HG03432 (cell line): ENCODE measurements around the gene ZG16B.

Experiments used
- ATAC-seq: cut with Tn5 transposase; IDR thresholded peaks from one replicate; pipeline ENCODE4 v1.9.1; 2021; ENCODE audit warnings: mild to moderate bottlenecking, moderate library complexity; ENCODE audit not compliant: unreplicated experiment

ZG16B gene

DNA sequence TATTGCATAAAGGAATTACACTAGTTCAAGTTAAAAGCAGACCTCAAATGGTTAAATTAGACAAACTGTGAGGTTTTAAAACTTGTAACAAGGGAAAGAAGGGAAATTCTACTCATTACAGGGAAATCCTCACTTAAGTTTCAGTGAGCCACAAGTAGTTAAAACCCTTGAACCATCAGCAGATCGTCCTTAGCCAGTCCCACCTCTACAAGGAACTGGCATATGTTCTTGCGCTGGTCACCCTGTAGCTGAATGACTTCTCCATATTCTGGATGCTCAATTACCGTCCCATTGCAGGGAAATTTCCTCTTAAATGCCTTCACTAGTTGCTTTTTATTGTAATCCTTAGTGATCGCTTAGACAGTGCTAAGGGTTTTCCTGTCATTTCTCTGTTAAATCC, 7.6 kb upstream of the ZG16B start:
- ATAC-seq = no peak

DNA sequence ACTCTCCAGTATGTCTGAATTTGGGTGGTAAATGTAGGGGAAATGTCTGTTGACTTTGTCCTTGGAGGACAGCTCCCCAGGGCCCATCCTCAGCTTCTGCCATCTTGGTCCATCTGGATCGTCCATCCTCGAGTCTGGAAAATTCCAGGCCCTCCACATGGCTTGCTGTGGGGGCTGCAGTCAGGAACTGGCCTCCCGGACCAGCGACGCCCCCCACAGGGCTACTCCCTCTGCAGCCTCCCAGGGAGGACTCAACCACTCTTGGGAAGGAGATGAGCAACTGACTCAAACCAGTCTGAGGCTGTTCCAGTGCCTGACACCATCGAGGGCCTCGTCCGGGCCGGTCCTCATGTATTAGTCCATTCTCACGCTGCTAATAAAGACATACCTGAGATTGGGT, 5.5 kb upstream of the ZG16B start:
- no peak for ATAC-seq

DNA sequence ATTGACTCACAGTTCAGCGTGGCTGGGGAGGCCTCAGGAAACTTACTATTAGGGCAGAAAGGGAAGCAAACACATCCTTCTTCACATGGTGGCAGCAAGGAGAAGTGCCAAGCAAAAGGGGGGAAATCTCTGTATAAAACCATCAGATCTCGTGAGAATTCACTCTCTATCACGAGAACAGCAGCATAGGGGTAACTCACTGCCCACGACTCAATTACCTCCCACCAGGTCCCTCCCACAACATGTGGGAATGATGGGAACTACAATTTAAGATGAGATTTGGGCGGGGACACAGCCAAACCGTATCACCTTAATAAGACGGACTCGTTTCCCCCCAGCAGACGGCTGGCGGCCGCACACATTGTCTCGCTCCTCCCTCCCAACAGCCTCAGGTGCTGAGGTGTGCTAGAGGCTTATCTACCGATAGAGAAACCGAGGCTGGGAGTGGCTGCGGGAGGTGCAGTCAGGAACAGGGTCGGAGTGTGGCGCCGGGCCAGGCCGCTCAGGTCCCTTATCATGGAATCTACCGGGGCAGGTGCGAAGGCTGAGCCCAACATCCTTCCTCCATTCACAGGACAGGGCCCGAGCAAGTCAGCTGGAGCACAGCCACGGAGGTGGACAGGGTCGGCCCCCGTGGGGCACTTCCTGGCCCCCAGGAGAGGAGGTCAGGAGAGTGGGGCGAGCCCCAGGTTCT, 4.9 kb upstream of the ZG16B start:
- no peak for ATAC-seq

DNA sequence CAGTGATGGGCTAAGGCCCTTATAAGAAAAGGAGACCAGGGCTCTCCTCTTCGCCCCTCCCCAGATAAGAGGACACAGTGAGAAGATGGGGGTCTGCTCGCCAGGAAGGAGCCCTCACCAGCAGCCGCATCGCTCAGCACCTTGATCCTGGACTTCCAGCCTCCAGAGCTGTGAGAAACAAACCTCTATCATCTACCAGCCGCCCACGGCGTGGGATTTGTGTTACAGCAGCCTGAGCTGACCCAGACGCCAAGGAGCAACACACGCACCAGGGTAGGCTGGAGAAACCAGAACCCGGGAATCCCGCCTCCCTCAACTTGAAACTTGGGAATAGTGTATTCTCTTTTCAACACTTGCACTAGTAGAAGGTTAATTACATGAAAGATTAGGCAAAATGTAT, 4.2 kb upstream of the ZG16B start:
- no peak for ATAC-seq

DNA sequence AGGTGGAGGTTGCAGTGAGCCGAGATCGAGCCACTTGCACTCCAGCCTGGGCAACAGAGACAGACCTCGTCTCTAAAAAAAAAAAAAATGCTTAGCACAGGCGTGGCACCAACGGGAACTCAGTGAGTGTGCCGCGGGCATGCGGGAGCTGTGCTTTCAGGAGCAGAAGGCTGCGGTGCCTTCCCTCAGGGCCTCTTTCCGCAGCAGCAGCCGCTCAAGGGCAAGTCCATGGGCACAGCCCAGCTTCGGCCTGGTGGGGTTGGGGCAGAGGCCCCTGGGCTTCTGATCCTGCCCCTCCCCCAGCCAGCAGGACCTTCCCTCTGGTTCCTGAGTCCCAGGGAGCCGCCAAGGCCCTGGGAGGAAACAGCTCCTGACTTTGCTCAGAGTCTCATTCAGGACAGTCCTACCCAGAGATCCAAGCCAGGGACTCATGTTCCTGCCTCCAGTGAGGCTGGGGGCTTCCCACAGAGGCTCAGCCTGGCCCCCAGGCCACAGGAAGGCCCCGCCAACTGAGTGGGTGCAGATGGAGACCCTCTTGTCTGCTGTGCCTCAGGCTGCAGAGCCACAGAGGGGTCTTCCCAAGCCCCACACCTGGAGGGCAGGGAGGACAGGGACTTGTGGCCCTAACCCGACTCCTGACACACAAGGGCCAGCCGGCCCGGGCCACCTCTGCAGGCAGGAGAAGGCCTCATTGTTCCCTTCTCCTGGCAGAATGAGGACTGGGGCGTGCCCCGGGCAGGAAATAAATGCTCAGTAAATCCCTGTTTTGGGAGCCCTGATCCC, 3.3 kb upstream of the ZG16B start:
- no peak for ATAC-seq

DNA sequence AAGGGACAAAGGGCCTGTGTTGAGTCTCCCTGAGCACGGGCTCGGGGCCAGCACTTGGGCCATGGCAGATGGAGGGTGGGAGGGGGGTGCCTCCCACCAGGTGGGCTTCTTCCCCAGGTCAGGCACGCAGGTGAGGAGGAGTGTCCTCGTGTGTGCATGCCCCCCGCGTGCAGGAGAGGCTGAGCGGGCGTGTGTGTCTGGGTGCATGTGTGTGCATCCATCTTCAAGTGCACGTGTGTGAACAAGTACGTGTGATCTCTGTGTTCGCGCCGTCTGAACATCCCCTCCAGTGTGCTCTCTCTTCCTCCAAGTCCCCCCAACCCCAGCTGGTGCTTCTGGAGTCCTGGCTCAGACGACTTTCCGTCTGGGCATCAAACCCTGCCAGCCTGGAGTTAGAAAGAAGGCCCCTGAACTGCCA, 2.7 kb upstream of the ZG16B start:
- no peak for ATAC-seq

DNA sequence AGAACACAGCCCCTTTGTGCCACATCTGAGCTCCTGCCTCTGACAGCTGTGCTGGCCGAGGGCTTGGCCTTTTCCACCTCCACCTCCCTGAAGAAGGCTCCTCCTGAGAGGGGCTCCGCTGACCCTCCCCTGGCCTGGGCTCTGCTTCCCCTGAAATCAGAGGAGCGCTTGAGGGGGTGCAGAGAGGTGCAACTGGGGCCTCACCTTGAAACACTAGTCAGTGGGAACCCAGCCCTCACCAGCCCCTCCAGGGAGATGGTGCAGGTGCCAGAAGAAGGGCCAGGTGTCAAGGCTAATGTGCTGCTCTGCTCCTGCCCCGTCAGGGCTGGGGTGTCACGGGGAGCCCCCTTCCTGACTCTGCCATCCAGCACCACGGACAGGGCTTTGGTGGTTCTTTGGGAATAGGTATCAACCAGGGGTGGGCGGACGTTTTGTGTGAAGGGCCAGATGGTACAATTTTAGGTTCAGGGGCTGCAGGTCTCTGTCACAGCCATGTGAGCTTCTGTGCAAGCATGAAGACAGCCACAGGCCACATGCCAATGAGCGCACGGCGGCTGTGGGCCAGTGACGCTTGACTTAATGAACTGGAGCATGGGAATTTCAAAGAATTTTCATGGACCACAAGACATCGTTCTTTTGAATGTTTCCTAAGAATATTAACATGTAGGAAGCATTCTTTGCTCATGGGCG, 2.1 kb upstream of the ZG16B start:
- ATAC-seq = no peak

DNA sequence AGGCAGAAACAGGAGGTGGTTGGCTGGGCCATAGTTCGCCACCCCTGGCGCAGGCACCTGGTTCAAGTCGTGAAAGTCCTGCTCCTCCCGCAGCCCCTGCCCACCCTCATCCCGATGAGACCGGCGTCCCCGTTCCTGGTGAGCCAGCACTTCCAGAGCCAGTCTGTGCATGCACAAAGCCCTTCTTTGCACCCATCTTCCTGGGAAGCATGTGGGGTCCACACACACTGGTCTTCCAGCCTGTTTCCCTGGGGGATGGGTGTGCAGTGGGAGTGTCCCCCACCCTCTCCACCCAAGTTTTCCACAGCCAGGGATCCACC, 1.6 kb upstream of the ZG16B start:
- no peak for ATAC-seq

DNA sequence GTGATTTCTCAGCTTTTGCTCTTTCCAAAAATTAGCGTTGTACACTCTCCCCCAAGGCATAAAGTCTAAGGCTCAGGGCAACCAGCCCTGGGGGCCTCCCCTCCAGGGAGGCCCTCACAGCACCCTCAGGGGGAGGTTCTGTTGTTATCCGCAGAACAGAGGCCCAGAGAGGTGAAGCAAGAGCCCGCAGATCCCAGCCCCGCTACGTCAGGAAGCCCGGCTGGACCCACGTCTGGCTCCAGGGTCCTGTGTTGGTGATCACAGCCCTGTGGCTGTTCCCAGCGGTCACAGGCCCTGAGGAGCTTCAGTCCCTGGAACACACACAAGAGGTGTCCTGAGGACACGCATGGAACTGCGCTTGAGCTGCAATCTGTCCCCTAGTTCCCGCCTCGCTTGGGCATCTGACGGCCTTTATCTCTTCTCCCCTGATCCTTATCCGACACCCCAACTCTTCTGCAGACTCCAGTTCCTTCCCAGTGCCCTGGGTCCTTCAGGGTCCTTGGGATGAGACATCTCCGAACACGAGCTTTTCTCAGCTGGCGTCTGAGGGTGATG, 1.1 kb upstream of the ZG16B start:
- no peak for ATAC-seq

DNA sequence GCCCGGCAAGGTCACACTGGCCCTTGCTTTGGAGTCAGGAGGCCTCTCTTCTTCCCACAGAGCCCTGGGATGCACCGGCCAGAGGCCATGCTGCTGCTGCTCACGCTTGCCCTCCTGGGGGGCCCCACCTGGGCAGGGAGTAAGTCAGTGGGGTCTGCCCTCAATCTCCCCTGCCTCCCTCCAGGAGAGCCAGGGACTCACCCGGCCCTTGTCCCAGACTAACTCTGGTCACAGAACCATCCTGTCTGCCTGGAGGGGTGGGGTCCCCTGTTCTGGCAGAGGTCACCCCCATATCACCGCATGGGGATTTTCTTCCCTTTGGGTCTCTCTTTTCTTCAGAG, 222 bp downstream of the ZG16B start:
- no peak for ATAC-seq

DNA sequence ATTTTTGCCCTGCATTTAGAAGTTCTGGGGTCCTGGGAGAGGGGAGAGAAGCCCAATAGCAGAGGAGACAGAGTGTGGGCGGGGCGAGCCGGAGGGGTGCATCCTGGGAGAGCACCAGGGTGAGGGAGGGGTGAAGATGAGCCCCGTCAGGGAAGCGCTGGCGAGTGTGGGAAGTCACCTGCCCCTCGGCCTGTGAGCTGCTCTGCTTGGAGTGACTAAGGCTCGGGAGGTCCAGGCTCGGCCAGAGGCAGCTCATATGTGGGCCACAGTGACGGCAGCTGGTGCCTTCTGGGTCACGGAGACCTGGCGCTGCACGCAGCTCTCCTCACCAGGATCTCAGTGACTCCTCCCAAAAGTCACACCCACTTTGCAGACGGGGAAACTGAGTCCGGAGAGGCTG, 1.1 kb downstream of the ZG16B start:
- ATAC-seq = no peak

DNA sequence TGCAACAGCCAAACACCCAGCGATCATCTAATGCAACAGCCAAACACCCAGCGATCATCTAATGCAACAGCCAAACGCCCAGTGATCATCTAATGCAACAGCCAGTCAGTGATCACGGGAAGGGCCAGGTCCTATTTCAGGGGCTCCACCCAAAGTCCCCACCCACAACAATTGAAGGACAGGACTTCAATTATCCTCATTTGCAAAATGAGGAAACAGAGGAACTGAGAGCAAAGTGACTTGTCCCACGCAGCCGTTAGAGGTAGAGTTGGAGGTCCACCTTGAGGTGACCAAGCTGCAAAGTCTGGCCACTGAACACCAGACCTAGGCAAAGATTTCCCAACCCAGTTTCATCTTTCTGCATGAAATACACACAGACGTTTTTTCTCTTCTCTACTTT, 3.7 kb downstream of the ZG16B start:
- no peak for ATAC-seq

DNA sequence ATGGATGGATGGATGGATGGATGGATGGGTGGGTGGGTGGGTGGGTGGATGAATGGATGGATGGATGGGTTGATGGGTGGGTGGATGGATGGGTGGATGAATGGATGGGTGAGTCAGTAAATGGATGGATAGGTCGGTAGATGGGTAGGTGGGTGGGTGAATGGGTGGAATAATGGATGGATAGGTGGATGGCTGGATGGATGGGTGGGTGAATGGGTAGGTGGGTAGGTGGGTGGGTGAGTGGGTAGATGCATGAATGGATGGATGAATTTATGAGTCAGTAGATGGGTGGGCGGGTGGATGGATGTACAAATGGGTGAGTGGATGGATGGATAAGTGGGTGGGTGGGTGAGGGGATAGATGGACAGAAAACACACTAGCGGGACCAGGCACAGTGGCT, 4.9 kb downstream of the ZG16B start:
- ATAC-seq = no peak

DNA sequence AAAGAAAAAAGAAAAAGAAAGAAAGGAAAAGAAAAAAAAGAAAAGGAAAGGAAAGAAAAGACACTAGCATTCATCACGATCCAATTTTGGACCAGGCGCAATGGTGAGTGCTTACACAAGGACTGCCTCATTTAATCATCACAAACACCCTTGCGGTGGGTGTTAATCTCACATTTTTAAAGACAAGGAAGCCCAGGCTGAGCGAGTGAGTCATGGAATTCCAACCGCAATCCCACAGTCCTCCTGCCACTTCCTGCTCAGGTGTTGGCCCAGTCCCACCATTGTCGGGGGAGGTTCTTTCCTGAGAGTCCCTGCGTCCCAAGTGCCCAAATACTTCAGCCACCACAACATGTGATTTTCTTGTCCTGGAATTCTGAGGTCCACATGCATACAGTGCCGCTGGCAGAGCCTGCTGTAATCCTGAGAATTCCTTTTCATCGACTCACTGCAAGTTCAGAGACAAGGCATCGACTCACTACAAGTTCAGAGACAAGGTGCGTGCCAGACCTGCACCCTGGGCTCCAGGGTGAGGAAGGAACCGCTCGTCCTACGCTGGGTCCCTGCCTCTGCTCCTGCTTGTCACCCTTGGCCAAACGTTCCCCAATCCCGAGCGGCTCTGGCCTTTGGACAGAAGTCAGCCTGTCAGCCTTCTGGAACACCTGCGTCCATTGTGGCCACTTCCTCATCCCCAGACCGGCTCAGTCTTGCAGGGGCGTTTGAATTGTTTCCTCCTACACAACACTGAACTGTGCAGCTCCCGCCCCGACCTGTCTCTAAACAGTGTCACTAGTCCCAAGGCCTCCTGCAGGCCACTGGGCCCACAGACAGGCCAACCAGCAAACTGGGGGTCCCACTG, 5.8 kb downstream of the ZG16B start:
- no peak for ATAC-seq

DNA sequence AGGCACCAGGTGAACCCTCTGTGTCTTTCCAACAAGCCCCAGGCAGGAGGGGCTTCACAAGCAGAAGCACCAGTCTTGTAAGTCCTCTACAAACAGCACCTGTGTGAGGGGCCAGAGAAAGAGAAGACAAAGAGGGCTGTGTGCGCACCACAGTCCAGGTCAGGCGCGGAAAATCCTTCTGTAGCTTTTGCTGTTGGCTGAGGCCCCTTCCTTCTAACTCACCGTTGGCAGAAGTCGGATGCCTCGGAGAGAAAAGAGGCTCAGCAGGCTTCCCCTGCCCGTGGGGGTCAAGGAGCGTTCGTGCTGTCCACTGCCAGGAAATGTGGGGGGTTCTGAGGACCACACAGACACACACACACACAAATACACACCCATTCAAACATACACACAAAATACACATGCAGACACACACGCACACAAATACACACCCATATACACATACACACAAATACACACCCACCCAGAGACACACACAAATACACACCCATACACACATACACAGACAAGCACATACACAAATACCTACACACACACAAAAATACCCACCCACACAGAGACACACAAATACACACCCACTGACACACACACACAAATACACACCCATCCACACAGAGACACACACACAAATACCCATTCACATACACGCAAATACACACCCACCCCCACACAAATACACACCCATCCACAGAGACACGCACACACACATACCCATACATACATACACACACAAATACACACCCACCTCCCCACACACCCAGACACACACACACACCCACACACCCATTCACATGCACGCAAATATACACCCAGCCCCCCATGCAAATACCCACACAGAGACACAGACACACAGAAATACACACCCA, 6.8 kb downstream of the ZG16B start:
- no peak for ATAC-seq

DNA sequence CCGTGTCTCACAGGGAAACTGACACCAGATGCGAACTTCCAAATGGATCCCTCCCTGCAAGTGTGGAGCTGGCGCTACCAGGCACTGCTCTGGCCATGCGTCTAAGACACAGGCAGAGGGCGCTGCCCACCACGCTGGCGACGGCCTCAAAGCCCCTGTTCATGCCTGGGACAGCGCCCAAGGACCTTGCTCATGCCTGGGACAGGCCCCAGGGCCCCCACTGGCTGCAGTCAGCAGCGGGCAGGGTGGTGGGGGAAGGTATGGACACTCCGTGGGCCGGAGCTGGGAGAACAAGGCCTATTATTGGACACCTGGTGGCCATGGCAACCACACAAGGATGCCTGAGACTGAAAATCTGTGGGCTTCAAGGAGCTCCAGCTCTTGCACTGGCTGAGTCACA, 8.8 kb downstream of the ZG16B start:
- no peak for ATAC-seq

DNA sequence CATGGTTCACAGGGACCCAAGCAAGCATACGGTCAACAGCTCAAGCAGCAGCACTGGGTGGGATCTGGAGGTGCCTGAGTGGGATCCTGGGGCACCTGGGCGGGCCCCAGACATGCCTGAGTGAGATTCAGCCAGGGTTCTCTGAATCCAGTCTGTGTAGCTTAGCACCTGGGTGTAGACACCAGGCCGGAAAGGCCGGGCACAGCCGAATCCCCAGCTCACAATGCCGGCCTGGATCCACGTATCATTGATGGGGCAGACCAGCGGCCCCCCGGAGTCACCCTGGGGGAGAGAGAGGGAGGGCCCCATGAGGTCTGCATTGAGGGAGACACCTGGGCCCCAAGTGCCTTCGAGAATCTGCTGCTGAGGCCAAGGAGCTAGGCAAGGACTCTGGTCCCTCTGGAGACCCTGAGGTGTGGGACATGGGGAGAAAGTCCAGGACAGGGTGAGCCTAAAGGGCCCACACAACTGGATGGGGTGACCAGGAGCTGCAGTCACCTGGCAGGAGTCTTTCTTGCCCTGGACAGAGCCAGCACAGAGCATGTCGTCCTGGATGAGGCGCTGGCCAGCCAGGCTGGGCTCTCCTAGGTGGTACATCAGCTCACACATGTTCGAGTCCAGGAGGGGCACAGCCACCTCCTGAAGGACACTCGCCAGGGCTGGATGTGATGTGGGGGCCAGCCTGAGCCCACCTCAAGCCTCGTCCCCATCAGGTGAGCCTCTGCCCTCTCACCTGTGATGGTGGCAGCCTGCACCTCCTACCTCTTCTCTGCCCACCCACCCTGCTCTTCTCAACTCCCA, 9.7 kb downstream of the ZG16B start:
- no peak for ATAC-seq

DNA sequence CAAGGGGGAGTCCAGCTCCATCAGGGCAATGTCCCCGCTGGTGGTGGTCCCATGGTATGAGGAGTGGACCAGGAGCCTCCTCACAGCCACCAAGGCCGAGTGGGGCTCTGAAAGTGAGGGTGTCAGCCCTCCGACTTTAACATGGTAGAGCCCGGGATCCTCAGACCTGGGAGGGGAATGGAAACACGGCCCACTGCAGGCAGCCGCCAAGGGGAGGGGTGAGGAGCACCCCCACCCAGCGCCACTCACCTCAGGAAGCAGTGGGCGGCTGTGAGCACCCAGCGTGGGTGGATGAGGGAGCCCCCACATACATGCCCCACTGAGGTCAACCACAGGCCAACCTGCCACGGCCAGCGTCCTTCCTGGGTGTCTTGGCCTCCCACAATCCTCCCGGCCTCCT, 10.8 kb downstream of the ZG16B start:
- ATAC-seq = no peak

DNA sequence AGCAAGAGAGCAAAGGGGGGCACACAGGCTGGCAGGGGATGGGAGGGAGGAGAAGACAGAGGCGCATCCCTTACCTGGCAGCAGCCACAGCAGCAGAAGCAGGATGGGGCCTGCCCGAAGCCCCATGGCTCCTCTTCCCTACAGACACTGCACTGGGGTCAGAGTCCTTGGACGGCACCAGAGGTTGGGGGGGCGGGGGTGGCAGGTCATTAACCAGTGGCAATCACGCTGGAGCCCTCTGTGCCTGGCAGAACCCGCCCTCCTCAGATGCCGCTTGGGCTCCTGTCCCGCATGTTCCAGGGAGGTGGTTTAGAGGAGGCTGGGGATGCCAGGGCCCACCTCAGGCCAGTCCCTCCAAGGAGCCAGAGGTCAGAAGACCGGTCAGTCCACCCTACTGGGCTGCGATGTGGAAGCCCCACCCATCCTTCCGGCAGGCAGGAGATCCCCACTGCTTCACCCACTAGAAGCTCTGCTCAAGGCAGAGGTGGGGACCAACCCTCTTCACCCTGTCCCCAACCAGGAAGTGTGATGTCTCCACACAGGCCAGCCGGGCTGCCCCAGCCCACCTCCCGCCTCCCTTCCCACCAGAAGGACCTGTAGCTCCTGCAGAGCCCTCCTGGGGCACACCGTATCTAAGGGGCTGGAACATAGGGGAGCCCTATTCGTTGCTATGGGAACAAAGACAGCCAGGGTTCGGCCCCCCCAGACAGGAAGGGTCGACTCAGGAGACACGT, 11.7 kb downstream of the ZG16B start:
- no peak for ATAC-seq
